IPS DF 6.9 (cell line): Measurements from ENCODE around the gene HEATR9.

Source experiments
- DNase-seq: peaks from one replicate; pipeline ENCODE4 v3.0.0-alpha.2; 2013; ENCODE audit warnings: low read depth, low spot score
- H3K27ac ChIP-seq: one replicate; pipeline ENCODE4 v1.5.1; 2013; ENCODE audit warnings: low read length, control low read depth
- H3K27me3 ChIP-seq: 2 replicates; pipeline ENCODE4 v1.6.1; 2013; ENCODE audit warnings: mild to moderate bottlenecking, low read length; ENCODE audit not compliant: control insufficient read depth, insufficient read depth
- H3K36me3 ChIP-seq: 2 replicates; pipeline ENCODE4 v1.6.1; 2013; ENCODE audit warnings: low read length; ENCODE audit not compliant: control insufficient read depth, insufficient read depth
- H3K4me1 ChIP-seq: 2 replicates; pipeline ENCODE4 v1.6.1; 2013; ENCODE audit warnings: low read length; ENCODE audit not compliant: control insufficient read depth, insufficient read depth
- H3K4me3 ChIP-seq: 2 replicates; pipeline ENCODE4 v1.5.1; 2013; ENCODE audit warnings: mild to moderate bottlenecking, low read length
- H3K9me3 ChIP-seq: 2 replicates; pipeline ENCODE4 v1.6.1; 2013; ENCODE audit warnings: low read length, inconsistent platforms; ENCODE audit not compliant: control insufficient read depth, insufficient read depth
- WGBS: extraction: QIAGEN DNeasy Blood & Tissue Kit; methylation state at CpG from one replicate; pipeline ENCODE4 v1.1.7; 2013; ENCODE audit warnings: mixed read lengths, missing lambda C conversion rate; ENCODE audit not compliant: insufficient read length, insufficient coverage; 5-methylcytosine and 5-hydroxymethylcytosine counted together

Gene HEATR9, protein sequence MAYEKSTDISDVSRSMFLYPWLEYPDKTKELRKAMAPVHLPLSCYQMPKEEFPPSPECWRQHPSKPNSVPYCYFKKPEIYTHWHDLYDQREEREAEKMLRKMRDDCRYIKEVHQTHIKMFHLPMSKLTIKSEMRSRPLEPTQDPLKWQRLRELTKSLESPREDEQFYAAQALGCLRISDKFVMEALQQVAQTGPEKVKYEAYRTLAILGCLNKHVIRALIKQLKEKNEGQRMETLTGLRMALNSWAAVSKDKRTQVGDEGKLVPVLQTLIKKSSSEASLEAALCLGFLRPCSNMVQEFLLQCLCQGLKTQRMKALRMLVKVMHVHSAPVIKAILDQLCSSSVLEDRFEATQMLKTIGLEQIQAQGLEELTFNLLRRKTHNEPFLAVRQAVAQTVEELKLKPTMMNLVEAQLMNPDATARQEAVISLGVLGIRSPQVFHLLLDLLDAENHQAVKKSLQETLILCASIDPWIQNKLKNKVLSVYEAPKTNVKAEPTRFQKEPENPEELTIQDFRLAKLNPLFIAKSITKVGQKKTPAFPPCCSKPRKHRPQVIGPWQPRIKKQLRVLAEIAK

GRCh38 chr17:35868737-35869136 is at the start of gene HEATR9:
HEATR9 (minus strand) TSS chr17:35868891; CDS start chr17:35868742, 149 bp downstream.
- no peak for DNase-seq
- Histone ChIP-seq H3K4me1 (no peaks in the 10 kb centered on the region), H3K36me3 (no peaks in the 10 kb centered on the region), H3K9me3 (no peaks in the 10 kb centered on the region), H3K27ac (no peak within 1 kb of the TSS), H3K27me3 (no peaks in the 10 kb centered on the region), H3K4me3 (no peak within 1 kb of the TSS)
- WGBS: no CpG with 5 or more reads among the region's 3 CpGs

GRCh38 chr17:35917519-35918213 is 49.0 kb upstream of the HEATR9 start:
- H3K27me3 ChIP-seq: no peaks in the 10 kb centered on the region
- no CpG with 5 or more reads among the region's 29 CpGs for WGBS

GRCh38 chr17:35915153-35915964 is 46.7 kb upstream of the HEATR9 start:
- no CpG with 5 or more reads among the region's 3 CpGs for WGBS
- Histone ChIP-seq H3K4me3 (no peak overlapping the region), H3K4me1 (no peaks in the 10 kb centered on the region), H3K27me3 (no peaks in the 10 kb centered on the region), H3K36me3 (no peaks in the 10 kb centered on the region), H3K27ac (no peak overlapping the region), H3K9me3 (no peaks in the 10 kb centered on the region; the same call in none of the 2 replicates)
- no peak for DNase-seq

More at GRCh38 chr17:35917519-35918213, 49.0 kb upstream of the HEATR9 start:
- no peaks in the 10 kb centered on the region; the same call in none of the 2 replicates for H3K9me3 ChIP-seq
- no peaks in the 10 kb centered on the region for H3K36me3 ChIP-seq
- no peak overlapping the region for H3K27ac ChIP-seq
- no peak overlapping the region for H3K4me3 ChIP-seq
- no peaks in the 10 kb centered on the region for H3K4me1 ChIP-seq
- no peak for DNase-seq

GRCh38 chr17:35914354-35914753 is 45.7 kb upstream of the HEATR9 start:
- Histone ChIP-seq H3K36me3 (no peaks in the 10 kb centered on the region), H3K9me3 (no peaks in the 10 kb centered on the region; the same call in none of the 2 replicates), H3K27me3 (no peaks in the 10 kb centered on the region), H3K4me3 (no peak overlapping the region), H3K4me1 (no peaks in the 10 kb centered on the region), H3K27ac (no peak overlapping the region)
- WGBS: no CpG with 5 or more reads among the region's 1 CpG
- DNase-seq: no peak

GRCh38 chr17:35913609-35914008 is 44.9 kb upstream of the HEATR9 start:
- no CpG with 5 or more reads among the region's 4 CpGs for WGBS
- H3K27me3 ChIP-seq: no peaks in the 10 kb centered on the region
- no peaks in the 10 kb centered on the region; the same call in none of the 2 replicates for H3K9me3 ChIP-seq
- no peaks in the 10 kb centered on the region for H3K4me1 ChIP-seq
- no peak for DNase-seq
- H3K36me3 ChIP-seq: no peaks in the 10 kb centered on the region
- H3K4me3 ChIP-seq: no peak overlapping the region
- H3K27ac ChIP-seq: no peak overlapping the region

- Histone ChIP-seq H3K27ac (no peak overlapping the region), H3K36me3 (no peaks in the 10 kb centered on the region), H3K27me3 (no peaks in the 10 kb centered on the region), H3K4me3 (no peak overlapping the region), H3K9me3 (no peaks in the 10 kb centered on the region; the same call in none of the 2 replicates), H3K4me1 (no peaks in the 10 kb centered on the region)
- no peak for DNase-seq
- no CpG with 5 or more reads among the region's 2 CpGs for WGBS
These were observed 44.3 kb upstream of the HEATR9 start for GRCh38 chr17:35912942-35913341.

DNA sequence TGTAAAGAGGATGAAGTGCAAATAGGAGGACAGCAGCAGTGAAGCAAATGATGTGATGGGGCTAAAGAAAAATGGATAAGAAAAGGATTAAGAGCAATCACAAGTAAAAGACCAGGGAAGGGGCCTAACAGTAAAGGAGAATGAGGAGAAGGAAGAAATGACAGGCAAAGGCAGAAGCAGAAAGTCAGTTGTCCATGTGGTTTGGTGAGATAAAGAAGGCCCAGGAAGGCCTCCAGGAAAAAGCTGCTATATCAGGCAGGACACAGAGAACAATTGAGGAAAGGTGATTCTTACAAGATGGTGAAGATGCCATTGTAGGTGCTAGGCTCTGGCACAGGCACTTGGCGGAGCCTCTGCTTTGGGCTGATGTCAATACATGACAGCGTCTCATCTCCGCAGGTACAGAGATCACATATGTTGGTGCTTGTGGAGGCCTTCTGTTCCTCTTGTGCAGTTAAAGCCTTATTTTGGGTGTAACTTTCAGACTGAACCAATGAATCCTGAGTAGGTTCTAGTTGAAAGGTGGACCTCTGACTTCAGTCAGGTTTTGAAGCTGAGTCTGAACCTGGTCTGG is 43.7 kb upstream of the HEATR9 start:
- Histone ChIP-seq H3K9me3 (no peaks in the 10 kb centered on the region; the same call in none of the 2 replicates), H3K27ac (no peak overlapping the region), H3K4me1 (no peaks in the 10 kb centered on the region), H3K27me3 (no peaks in the 10 kb centered on the region), H3K36me3 (no peaks in the 10 kb centered on the region), H3K4me3 (no peak overlapping the region)
- DNase-seq: no peak
- no CpG with 5 or more reads among the region's 3 CpGs for WGBS

DNA sequence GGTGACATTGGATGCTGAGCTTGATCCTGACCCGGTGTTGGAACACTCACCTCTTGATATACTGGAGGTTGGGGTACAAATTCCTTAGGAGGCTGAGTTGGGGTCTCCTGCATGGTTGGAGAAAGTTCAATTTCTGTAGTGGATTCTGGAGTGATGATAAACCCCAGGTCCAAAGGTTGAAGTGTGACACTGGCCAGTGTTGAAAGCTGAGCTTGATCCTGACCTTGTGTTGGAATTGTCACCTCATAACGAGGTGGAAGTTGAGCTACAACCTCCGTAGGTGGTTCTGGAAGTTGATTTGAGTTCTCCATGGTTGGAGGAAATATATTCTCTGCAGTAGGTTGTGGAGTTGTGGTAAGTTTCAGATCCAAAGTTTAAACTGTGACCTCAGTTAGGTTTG is 40.7 kb upstream of the HEATR9 start:
- no CpG with 5 or more reads among the region's 3 CpGs for WGBS
- DNase-seq: no peak
- no peak overlapping the region for H3K4me3 ChIP-seq
- no peaks in the 10 kb centered on the region for H3K27me3 ChIP-seq
- no peak overlapping the region for H3K27ac ChIP-seq
- no peaks in the 10 kb centered on the region for H3K36me3 ChIP-seq
- no peaks in the 10 kb centered on the region; the same call in 1 of the 2 replicates for H3K9me3 ChIP-seq
- H3K4me1 ChIP-seq: no peaks in the 10 kb centered on the region

DNA sequence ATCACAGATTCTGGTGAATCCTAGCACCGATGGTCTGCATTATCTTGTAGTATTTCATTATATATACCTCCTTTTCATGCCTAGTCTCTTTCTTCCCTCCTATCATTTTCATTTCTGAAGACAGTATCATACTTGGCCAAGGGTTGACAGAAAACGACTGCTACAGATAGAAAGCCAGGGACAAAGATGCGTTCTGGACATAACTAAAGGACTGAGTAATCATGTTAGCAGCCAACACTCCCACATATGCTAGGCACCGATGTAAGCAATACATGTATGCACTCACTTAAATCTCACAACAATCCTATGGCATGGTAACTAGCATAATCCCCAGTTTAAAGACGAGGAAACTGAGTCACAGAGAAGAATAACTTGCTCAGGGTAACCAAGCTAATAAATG is 39.0 kb upstream of the HEATR9 start:
- H3K27ac ChIP-seq: no peak overlapping the region
- no peak for DNase-seq
- H3K36me3 ChIP-seq: no peaks in the 10 kb centered on the region
- no peaks in the 10 kb centered on the region for H3K4me1 ChIP-seq
- H3K9me3 ChIP-seq: no peaks in the 10 kb centered on the region
- WGBS: no CpG with 5 or more reads among the region's 5 CpGs
- H3K27me3 ChIP-seq: no peaks in the 10 kb centered on the region
- H3K4me3 ChIP-seq: no peak overlapping the region
